DOHH2 (cell line): ENCODE data around the gene SPTBN4.

Experiments used
- H3F3A ChIP-seq: fragments of 200-600 bp; sonication (generic), shearing (Covaris generic); 2 replicates; pipeline ENCODE4 v1.6.0; 2016; ENCODE audit warnings: antibody characterized with exemption, mild to moderate bottlenecking; ENCODE audit not compliant: control insufficient read depth, insufficient read depth
- H3K27ac ChIP-seq: fragments of 200-600 bp; sonication (generic); 2 replicates; pipeline ENCODE4 v1.5.1; 2014; ENCODE audit warnings: low read depth, mild to moderate bottlenecking, low read length, moderate library complexity
- H3K27me3 ChIP-seq: fragments of 200-600 bp; sonication (generic); 2 replicates; pipeline ENCODE4 v1.6.1; 2014; ENCODE audit warnings: mild to moderate bottlenecking, low read length, mixed read lengths; ENCODE audit not compliant: control insufficient read depth
- H3K36me3 ChIP-seq: fragments of 200-600 bp; sonication (generic); 2 replicates; pipeline ENCODE4 v1.6.1; 2014; ENCODE audit warnings: mild to moderate bottlenecking, low read length, moderate library complexity, mixed read lengths; ENCODE audit not compliant: control insufficient read depth
- H3K4me1 ChIP-seq: fragments of 200-600 bp; sonication (generic); 2 replicates; pipeline ENCODE4 v1.6.1; 2014; ENCODE audit warnings: mild to moderate bottlenecking, low read length, mixed read lengths; ENCODE audit not compliant: control insufficient read depth
- H3K4me2 ChIP-seq: fragments of 200-600 bp; sonication (generic); 2 replicates; pipeline ENCODE4 v1.6.0; 2014; ENCODE audit warnings: mild to moderate bottlenecking, low read length, moderate library complexity
- H3K4me3 ChIP-seq: fragments of 200-600 bp; sonication (generic); 2 replicates; pipeline ENCODE4 v1.5.1; 2014; ENCODE audit warnings: mild to moderate bottlenecking, low read length, mixed read lengths
- H3K79me2 ChIP-seq: fragments of 200-600 bp; sonication (generic); 2 replicates; pipeline ENCODE4 v1.6.1; 2014; ENCODE audit warnings: mild to moderate bottlenecking, low read length, mixed read lengths; ENCODE audit not compliant: control insufficient read depth
- H3K9me2 ChIP-seq: fragments of 200-600 bp; sonication (generic); replicated peaks from 2 replicates; pipeline ENCODE4 v1.6.1; 2014; ENCODE audit warnings: mild to moderate bottlenecking, low read length, mixed read lengths; ENCODE audit not compliant: control insufficient read depth
- H3K9me3 ChIP-seq: fragments of 200-600 bp; sonication (generic); 2 replicates; pipeline ENCODE4 v1.6.1; 2014; ENCODE audit warnings: antibody characterized with exemption, low read length, mixed read lengths; ENCODE audit not compliant: control insufficient read depth, insufficient read depth
- H4K20me1 ChIP-seq: fragments of 200-600 bp; sonication (generic); 2 replicates; pipeline ENCODE4 v1.6.0; 2014; ENCODE audit warnings: low read depth, mild to moderate bottlenecking, antibody characterized with exemption, low read length, moderate library complexity; ENCODE audit not compliant: control insufficient read depth, insufficient read depth
- CTCF ChIP-seq: fragments of 200-600 bp; sonication (generic); IDR thresholded peaks from one replicate; pipeline ENCODE4 v1.5.1; 2014; ENCODE audit warnings: antibody characterized with exemption, mild to moderate bottlenecking, low read depth, low read length; ENCODE audit not compliant: poor library complexity, severe bottlenecking
- EZH2phosphoT487 ChIP-seq: fragments of 200-600 bp; sonication (generic); IDR thresholded peaks from 2 replicates; pipeline ENCODE4 v1.6.1; 2017; ENCODE audit warnings: borderline replicate concordance, mild to moderate bottlenecking, antibody characterized with exemption, low read length, moderate library complexity, mixed read lengths

SPTBN4 gene

GRCh38 chr19:40616178-40616577 is 149.4 kb downstream of the SPTBN4 start:
- Histone ChIP-seq H3K4me2 (no peak overlapping the region), H3K9me3 (no peaks in the 10 kb centered on the region), H3K27me3 (no peaks in the 10 kb centered on the region), H3K79me2 (no peaks in the 10 kb centered on the region), H3K9me2 (no peaks in the 10 kb centered on the region), H3K27ac (no peak overlapping the region), H3K4me1 (peaks cover 19% of the 10 kb centered on the region), H4K20me1 (no peaks in the 10 kb centered on the region), H3F3A (peaks cover 4% of the 10 kb centered on the region; the same call in 1 of the 2 replicates), H3K36me3 (no peaks in the 10 kb centered on the region), H3K4me3 (no peak overlapping the region)
- TF ChIP-seq CTCF (no peak), EZH2phosphoT487 (no peak)

- TF ChIP-seq CTCF (no peak), EZH2phosphoT487 (no peak)
- H3K79me2 ChIP-seq, result no peaks in the 10 kb centered on the region
- H3K36me3 ChIP-seq, result no peaks in the 10 kb centered on the region
Measured at GRCh38 chr19:40616941-40617340, 150.1 kb downstream of the SPTBN4 start.

GRCh38 chr19:40617961-40618360 is 151.2 kb downstream of the SPTBN4 start:
- no peaks in the 10 kb centered on the region for H3K36me3 ChIP-seq
- no peaks in the 10 kb centered on the region for H3K9me3 ChIP-seq
- no peaks in the 10 kb centered on the region for H4K20me1 ChIP-seq
- TF ChIP-seq EZH2phosphoT487 (no peak), CTCF (no peak)
- no peaks in the 10 kb centered on the region for H3K9me2 ChIP-seq
- H3K4me2 ChIP-seq, result no peak overlapping the region
- no peak overlapping the region for H3K4me3 ChIP-seq
- H3K4me1 ChIP-seq, result peaks cover 18% of the 10 kb centered on the region
- H3F3A ChIP-seq, result no peaks in the 10 kb centered on the region
- H3K27ac ChIP-seq, result no peak overlapping the region
- H3K27me3 ChIP-seq, result no peaks in the 10 kb centered on the region
- no peaks in the 10 kb centered on the region for H3K79me2 ChIP-seq

More at GRCh38 chr19:40616941-40617340, 150.1 kb downstream of the SPTBN4 start:
- Histone ChIP-seq H4K20me1 (no peaks in the 10 kb centered on the region), H3K27ac (no peak overlapping the region), H3F3A (peaks cover 4% of the 10 kb centered on the region; the same call in 1 of the 2 replicates), H3K9me3 (no peaks in the 10 kb centered on the region), H3K4me3 (no peak overlapping the region), H3K9me2 (no peaks in the 10 kb centered on the region), H3K4me1 (peaks cover 19% of the 10 kb centered on the region), H3K4me2 (no peak overlapping the region), H3K27me3 (no peaks in the 10 kb centered on the region)
